Heart left ventricle (tissue), 13 donors: Measurements from ENCODE around the gene PRSS37.

Experiments
- CTCF ChIP-seq, 12 donors: fragments of 200-600 bp; sonication (generic) in 4 of 12; IDR thresholded peaks; one replicate each; pipeline versions ENCODE4 v1.5.0 to v1.8.0; 2018 to 2022; ENCODE audit warnings: antibody characterized with exemption in 12 of 12, mild to moderate bottlenecking in 5 of 12
- POLR2A ChIP-seq, 2 donors: fragments of 450-650 bp; IDR thresholded peaks; one replicate each; pipeline ENCODE4 v1.6.1; 2017; ENCODE audit warnings: antibody characterized with exemption in 2 of 2, mild to moderate bottlenecking in 2 of 2, moderate library complexity in 2 of 2
- donor health status: ischemic (EF 13 %, LVEDD 7.1; RV severe dilation, severe dysfunction).
- donor health status: DM: no; HTN: yes; CAD: no.
- donor health status: DM: no; HTN: no; CAD: no.
- donor health status: ischemic (EF 25% LVEDD 6.9; RV normal size, moderate dysfunction).
- donor health status: ischemic (EF 25% LVEDD 5.7; RV mildly dilated, moderate dysfunction).
- donor health status: ischemic (EF 35%, LVEDD 5.7; RV mildly dilated, moderate dysfunction).
- donor health status: nonischemic (EF 11% LVEDD 7.7; RV severe dilation, severe dysfunction).
- donor health status: DM: yes; HTN: yes; CAD: no.
- donor health status: PGD.
- donor health status: ischemic (EF 29% LVEDD 5.4; RV normal size, mild dysfunction).
- donor health status: nonischemic (EF 23%, LVEDD 6.1; RV moderate dilation, normal function).

DNA sequence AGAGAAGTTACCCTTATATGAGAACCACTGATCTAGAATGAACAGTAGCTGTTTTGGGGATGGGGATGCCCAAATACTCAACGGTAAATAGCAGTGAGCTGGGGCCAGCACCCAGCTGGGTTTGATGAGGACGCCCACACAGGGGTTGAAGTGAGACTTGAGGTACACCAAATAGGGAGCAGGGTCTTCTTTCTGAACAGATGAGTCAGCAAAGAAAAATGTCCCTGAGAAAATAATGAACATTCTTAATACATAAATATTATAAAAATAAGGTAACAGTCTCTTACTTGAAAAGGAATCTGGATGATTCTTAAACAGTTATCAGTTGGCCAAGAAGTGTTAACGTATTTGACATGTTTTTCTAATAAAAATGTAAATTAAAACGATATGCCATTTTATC is 2.0 kb downstream of the PRSS37 start:
- no peak for TF ChIP-seq POLR2A (IDR thresholded peaks at IDR 0.05)
- no peak for TF ChIP-seq CTCF (IDR thresholded peaks at IDR 0.05)
